Peyer's patch (tissue), 4 donors: ENCODE measurements around the gene SS18L1. TPM values are rescaled to one million over a fixed set of nuclear protein-coding genes. Genes with fewer than 3 reads are reported as not detected.

Experiments used
- DNase-seq, 3 donors: peaks; one replicate each; pipeline ENCODE4 v3.0.0-alpha.2; 2017 to 2019
- H3K27ac ChIP-seq, 4 donors: fragments of 200-600 bp; sonication (generic); one replicate each; pipeline ENCODE4 v1.5.1; 2016 to 2019
- H3K27me3 ChIP-seq, 2 donors: fragments of 200-600 bp; sonication (generic); one replicate each; pipeline ENCODE4 v1.5.1; 2019
- H3K36me3 ChIP-seq, 3 donors: fragments of 200-600 bp; sonication (generic); one replicate each; pipeline ENCODE4 v1.5.1; 2016 to 2019
- H3K4me1 ChIP-seq, 4 donors: fragments of 200-600 bp; sonication (generic); one replicate each; pipeline ENCODE4 v1.5.1; 2016 to 2019
- H3K4me3 ChIP-seq, 4 donors: fragments of 200-600 bp; sonication (generic); 1 replicate in 3 of 4; 2 replicates in 1 of 4; pipeline ENCODE4 v1.5.1; 2016 to 2019; ENCODE audit warnings: mild to moderate bottlenecking in 1 of 4
- H3K9me3 ChIP-seq, 4 donors: fragments of 200-600 bp; sonication (generic); one replicate each; pipeline ENCODE4 v1.5.1; 2016 to 2019; ENCODE audit warnings: mild to moderate bottlenecking in 1 of 4
- POLR2A ChIP-seq, 2 donors: fragments of 450-650 bp; IDR thresholded peaks; one replicate each; pipeline ENCODE4 v1.5.1; 2017; ENCODE audit warnings: antibody characterized with exemption in 2 of 2, mild to moderate bottlenecking in 2 of 2, moderate library complexity in 2 of 2
- total RNA-seq, 4 donors: library from RNA; depleted of rRNA; stranded (reverse); fragments of >200 nt; gene quantifications; one replicate each; pipeline ENCODE4 v1.1.0, GENCODE V29; 2016
- TF ChIP-seq, protein P1 (sequence below), 6 experiments: fragments of 450-650 bp in 4 of 6; fragments of 200-600 bp in 2 of 6; sonication (generic) in 1 of 6; IDR thresholded peaks; one replicate each; pipeline ENCODE4 v1.5.1; 2017 to 2019; ENCODE audit warnings: antibody characterized with exemption in 6 of 6, mild to moderate bottlenecking in 3 of 6, moderate library complexity in 1 of 6

SS18L1 gene
- total RNA-seq, 4 donors from 2014 or later: 14.9 to 27.2 (median 24.5) TPM

DNA sequence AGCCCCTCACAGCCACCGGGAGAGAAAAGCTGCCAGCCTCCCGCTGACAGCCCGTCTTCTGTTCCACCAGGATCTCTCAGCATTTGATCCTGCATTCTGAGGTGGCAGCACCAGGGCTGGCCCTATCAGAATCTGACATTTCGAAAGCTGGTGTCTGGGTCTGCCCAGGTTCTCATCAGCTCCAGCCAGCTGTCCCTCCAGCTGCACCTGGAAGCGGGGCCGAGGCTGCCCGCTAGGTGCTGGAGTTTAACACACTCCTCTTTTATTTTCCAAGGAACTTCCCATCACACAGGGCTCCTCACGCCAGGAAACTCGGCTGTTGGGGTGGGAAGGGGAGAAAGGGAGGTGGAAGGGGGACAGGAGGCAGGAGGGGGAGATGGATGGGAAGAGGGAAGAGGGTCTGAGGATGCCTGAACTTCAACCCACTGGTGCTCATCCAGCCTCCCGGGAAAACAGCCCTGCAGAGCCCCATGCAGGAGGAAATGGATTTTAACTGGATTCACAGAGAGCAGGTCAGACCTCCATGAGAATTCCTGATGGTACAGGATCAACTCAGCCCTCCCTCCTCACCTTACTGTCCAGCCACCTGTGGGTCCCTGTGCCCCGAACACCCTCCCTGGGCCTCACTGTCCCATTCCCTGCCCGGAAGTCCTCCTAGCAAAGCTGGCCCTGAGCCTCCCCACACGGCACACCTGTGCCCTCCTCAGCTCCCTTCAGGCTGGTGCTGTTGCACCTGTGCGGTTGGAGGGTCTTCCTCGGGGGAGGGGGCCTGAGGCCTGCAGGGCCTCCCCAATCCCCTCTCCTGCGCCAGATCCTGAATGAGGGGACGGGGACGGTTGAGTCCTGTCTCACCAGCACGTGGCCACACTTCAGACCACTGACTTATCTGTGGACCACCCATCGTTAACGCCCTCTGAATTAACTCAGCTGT lies 25.2 kb upstream of the SS18L1 start:
- TF ChIP-seq POLR2A (IDR thresholded peaks at IDR 0.05): no peak
- TF ChIP-seq, protein P1, sequence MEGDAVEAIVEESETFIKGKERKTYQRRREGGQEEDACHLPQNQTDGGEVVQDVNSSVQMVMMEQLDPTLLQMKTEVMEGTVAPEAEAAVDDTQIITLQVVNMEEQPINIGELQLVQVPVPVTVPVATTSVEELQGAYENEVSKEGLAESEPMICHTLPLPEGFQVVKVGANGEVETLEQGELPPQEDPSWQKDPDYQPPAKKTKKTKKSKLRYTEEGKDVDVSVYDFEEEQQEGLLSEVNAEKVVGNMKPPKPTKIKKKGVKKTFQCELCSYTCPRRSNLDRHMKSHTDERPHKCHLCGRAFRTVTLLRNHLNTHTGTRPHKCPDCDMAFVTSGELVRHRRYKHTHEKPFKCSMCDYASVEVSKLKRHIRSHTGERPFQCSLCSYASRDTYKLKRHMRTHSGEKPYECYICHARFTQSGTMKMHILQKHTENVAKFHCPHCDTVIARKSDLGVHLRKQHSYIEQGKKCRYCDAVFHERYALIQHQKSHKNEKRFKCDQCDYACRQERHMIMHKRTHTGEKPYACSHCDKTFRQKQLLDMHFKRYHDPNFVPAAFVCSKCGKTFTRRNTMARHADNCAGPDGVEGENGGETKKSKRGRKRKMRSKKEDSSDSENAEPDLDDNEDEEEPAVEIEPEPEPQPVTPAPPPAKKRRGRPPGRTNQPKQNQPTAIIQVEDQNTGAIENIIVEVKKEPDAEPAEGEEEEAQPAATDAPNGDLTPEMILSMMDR (IDR thresholded peaks at IDR 0.05): no peak
- Histone ChIP-seq H3K36me3 (no peaks in the 10 kb centered on the region), H3K27ac (peak overlapping the region in 1 of 4 donors; percentile 25), H3K4me1 (peaks cover 3 to 12% (median 4%) of the 10 kb centered on the region in 4 donors), H3K27me3 (no peaks in the 10 kb centered on the region), H3K4me3 (no peak overlapping the region), H3K9me3 (peaks cover 0 to 23% (median 1%) of the 10 kb centered on the region in 4 donors)
- no peak for DNase-seq

GRCh38 chr20:62119115-62119514 lies 24.5 kb upstream of the SS18L1 start:
- Histone ChIP-seq H3K27ac (peak overlapping the region in 3 of 4 donors; percentile 15 to 98 (median 82)), H3K27me3 (no peaks in the 10 kb centered on the region), H3K4me3 (no peak overlapping the region), H3K36me3 (no peaks in the 10 kb centered on the region), H3K4me1 (peaks cover 3 to 18% (median 10%) of the 10 kb centered on the region in 4 donors), H3K9me3 (peaks cover 0 to 16% (median 0%) of the 10 kb centered on the region in 4 donors)
- no peak for DNase-seq
- TF ChIP-seq, protein P1 (IDR thresholded peaks at IDR 0.05): no peak
- TF ChIP-seq POLR2A (IDR thresholded peaks at IDR 0.05): no peak

GRCh38 chr20:62119591-62120364 lies 23.8 kb upstream of the SS18L1 start:
- TF ChIP-seq, protein P1 (IDR thresholded peaks at IDR 0.05): no peak
- peak in 1 of 2 donors; percentile 79 for TF ChIP-seq POLR2A (IDR thresholded peaks at IDR 0.05)
- Histone ChIP-seq H3K27ac (peak overlapping the region in 3 of 4 donors; percentile 82 to 98 (median 94)), H3K4me1 (peaks cover 3 to 21% (median 10%) of the 10 kb centered on the region in 4 donors), H3K4me3 (no peak overlapping the region), H3K27me3 (no peaks in the 10 kb centered on the region), H3K9me3 (peaks cover 0 to 9% (median 0%) of the 10 kb centered on the region in 4 donors), H3K36me3 (peaks cover 0 to 3% (median 0%) of the 10 kb centered on the region in 3 donors)
- peak in 2 of 3 donors; percentile 67 to 79 for DNase-seq

DNA sequence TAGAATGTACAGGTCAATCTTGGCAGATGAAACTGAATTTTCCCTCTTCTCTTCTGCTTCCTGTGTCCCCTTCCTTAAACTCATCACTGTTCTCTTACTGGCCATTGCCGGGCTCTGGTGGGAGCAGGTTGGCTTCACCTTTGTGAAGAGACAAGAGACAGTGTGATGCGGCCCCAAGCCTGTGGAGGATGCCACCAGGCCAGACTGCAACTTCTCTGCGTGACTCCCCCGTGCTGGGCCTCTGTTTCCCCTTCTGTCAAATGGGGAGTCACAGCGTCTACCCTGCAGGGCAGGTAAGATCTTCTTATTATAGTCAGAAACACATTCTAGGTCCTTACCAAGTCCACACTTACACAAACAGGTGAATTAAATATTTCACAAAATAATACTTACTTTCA lies 23.2 kb upstream of the SS18L1 start:
- H3K27ac ChIP-seq: peak overlapping the region in 3 of 4 donors; percentile 82 to 98 (median 94)
- H3K4me3 ChIP-seq: no peak overlapping the region
- TF ChIP-seq, protein P1 (IDR thresholded peaks at IDR 0.05): no peak
- TF ChIP-seq POLR2A (IDR thresholded peaks at IDR 0.05): no peak
- no peak for DNase-seq
- peaks cover 0 to 8% (median 0%) of the 10 kb centered on the region in 4 donors for H3K9me3 ChIP-seq
- peaks cover 3 to 21% (median 10%) of the 10 kb centered on the region in 4 donors for H3K4me1 ChIP-seq
- peaks cover 0 to 9% (median 0%) of the 10 kb centered on the region in 3 donors for H3K36me3 ChIP-seq
- no peaks in the 10 kb centered on the region for H3K27me3 ChIP-seq
